Ascending aorta (tissue), 2 donors: Measurements from ENCODE around the gene GALNT17. TPM values are rescaled to one million over a fixed set of nuclear protein-coding genes. Genes with fewer than 3 reads are reported as not detected.

ENCODE experiments used
- DNase-seq, 2 donors: peaks; one replicate each; pipeline ENCODE4 v3.0.0-alpha.2; 2019; ENCODE audit warnings: low spot score in 2 of 2
- H3K27ac ChIP-seq, 2 donors: fragments of 200-600 bp; sonication (generic); one replicate each; pipeline ENCODE4 v1.5.1; 2016 to 2017; ENCODE audit warnings: mild to moderate bottlenecking in 1 of 2
- H3K27me3 ChIP-seq: fragments of 200-600 bp; sonication (generic); one replicate; pipeline ENCODE4 v1.5.1; 2017
- H3K36me3 ChIP-seq, 2 donors: fragments of 200-600 bp; sonication (generic); one replicate each; pipeline ENCODE4 v1.5.1; 2016
- H3K4me1 ChIP-seq, 2 donors: fragments of 200-600 bp; sonication (generic); one replicate each; pipeline ENCODE4 v1.5.1; 2016 to 2017; ENCODE audit warnings: mild to moderate bottlenecking in 1 of 2
- H3K4me3 ChIP-seq, 2 donors: fragments of 200-600 bp; sonication (generic); one replicate each; pipeline ENCODE4 v1.5.1; 2016 to 2017; ENCODE audit warnings: mild to moderate bottlenecking in 1 of 2
- H3K9me3 ChIP-seq, 2 donors: fragments of 200-600 bp; sonication (generic); one replicate each; pipeline ENCODE4 v1.5.1; 2016
- intact Hi-C: fragments of 100-400 bp; cut with DNase I; formaldehyde crosslinking; loops from one replicate; pipeline ENCODE4 v1.15.1; 2023
- total RNA-seq: library from RNA; depleted of rRNA; stranded (reverse); fragments of >200 nt; gene quantifications from one replicate; pipeline ENCODE4 v1.1.0, GENCODE V29; 2016
- TF ChIP-seq, protein P1 (sequence below), 3 experiments: fragments of 200-600 bp in 2 of 3; fragments of 450-650 bp in 1 of 3; sonication (generic) in 2 of 3; IDR thresholded peaks; one replicate each; pipeline ENCODE4 v1.5.1; 2016 to 2019; ENCODE audit warnings: antibody characterized with exemption in 3 of 3, mild to moderate bottlenecking in 1 of 3, moderate library complexity in 1 of 3

GALNT17 gene
- total RNA-seq, 1 donor from 2014 or later = 29.8 TPM

DNA sequence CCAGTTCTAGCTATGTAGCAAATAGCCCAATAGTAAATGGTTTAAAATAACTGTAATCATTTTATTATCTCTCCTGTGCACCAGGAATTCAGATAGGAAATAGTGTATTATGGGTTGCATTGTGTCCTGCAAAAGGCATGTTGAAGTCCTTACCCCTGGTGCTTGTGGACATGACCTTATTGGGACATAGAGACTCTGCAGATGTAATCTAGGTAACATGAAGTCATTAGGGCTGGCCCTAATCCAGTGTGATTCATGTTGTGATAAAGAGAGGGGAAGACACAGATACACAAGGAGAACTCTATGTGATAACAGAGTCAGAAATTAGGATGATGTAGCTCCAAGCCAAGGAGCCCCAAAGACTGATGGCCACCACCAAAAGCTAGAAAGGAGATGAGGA lies 462.8 kb downstream of the GALNT17 start:
- no peaks in the 10 kb centered on the region for H3K9me3 ChIP-seq
- no peaks in the 10 kb centered on the region for H3K4me1 ChIP-seq
- DNase-seq = no peak
- no peaks in the 10 kb centered on the region for H3K27me3 ChIP-seq
- H3K27ac ChIP-seq = no peak overlapping the region
- TF ChIP-seq, protein P1, sequence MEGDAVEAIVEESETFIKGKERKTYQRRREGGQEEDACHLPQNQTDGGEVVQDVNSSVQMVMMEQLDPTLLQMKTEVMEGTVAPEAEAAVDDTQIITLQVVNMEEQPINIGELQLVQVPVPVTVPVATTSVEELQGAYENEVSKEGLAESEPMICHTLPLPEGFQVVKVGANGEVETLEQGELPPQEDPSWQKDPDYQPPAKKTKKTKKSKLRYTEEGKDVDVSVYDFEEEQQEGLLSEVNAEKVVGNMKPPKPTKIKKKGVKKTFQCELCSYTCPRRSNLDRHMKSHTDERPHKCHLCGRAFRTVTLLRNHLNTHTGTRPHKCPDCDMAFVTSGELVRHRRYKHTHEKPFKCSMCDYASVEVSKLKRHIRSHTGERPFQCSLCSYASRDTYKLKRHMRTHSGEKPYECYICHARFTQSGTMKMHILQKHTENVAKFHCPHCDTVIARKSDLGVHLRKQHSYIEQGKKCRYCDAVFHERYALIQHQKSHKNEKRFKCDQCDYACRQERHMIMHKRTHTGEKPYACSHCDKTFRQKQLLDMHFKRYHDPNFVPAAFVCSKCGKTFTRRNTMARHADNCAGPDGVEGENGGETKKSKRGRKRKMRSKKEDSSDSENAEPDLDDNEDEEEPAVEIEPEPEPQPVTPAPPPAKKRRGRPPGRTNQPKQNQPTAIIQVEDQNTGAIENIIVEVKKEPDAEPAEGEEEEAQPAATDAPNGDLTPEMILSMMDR (IDR thresholded peaks at IDR 0.05) = no peak
- no peaks in the 10 kb centered on the region for H3K36me3 ChIP-seq
- intact Hi-C loops = no loop called here
- H3K4me3 ChIP-seq = no peak overlapping the region

DNA sequence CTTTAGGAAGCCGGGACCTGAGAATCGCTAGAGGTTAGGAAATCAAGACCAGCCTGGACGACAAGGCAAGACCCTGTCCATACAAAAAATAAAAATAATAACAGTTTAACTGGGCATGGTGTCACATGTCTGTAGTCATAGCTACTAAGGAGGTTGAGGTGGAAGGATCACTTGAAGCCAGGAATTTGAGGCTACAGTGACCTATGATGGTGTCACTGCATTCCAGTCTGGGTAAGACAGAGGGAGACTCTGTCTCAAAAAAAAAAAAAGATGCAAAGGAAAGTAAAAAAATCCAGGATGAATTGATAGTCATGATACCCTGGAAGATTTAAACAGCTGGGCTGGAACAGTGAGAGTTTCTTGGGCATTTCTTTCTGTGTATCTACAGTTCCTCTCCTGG lies 463.2 kb downstream of the GALNT17 start:
- H3K4me1 ChIP-seq = no peaks in the 10 kb centered on the region
- DNase-seq = no peak
- H3K27ac ChIP-seq = no peak overlapping the region
- H3K27me3 ChIP-seq = no peaks in the 10 kb centered on the region
- TF ChIP-seq, protein P1 (IDR thresholded peaks at IDR 0.05) = no peak
- no peaks in the 10 kb centered on the region for H3K9me3 ChIP-seq
- no peaks in the 10 kb centered on the region for H3K36me3 ChIP-seq
- intact Hi-C loops = no loop called here
- no peak overlapping the region for H3K4me3 ChIP-seq

DNA sequence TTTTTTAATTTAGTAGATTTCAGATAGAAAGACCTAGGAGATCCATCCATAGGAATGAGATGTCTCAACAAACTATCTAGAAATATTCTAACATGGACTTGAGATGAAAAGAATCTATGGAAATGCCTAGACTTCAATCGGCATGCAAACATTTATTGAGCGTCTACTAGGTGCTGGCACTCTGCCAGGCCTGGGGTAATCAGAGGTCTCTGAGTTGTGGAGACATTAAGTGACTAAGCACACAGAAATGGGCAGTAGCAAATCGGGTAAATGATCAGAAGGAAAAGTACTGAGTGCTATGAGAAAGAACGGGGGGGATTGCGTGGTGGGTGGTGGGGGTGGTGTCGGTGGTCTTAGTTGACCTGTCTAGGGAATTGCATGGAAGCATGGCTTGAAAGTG lies 466.6 kb downstream of the GALNT17 start:
- Histone ChIP-seq H3K4me1 (no peaks in the 10 kb centered on the region), H3K27me3 (no peaks in the 10 kb centered on the region), H3K36me3 (no peaks in the 10 kb centered on the region), H3K9me3 (no peaks in the 10 kb centered on the region), H3K4me3 (no peak overlapping the region), H3K27ac (no peak overlapping the region)
- no peak for DNase-seq
- TF ChIP-seq, protein P1 (IDR thresholded peaks at IDR 0.05) = no peak
- intact Hi-C loops = no loop called here

DNA sequence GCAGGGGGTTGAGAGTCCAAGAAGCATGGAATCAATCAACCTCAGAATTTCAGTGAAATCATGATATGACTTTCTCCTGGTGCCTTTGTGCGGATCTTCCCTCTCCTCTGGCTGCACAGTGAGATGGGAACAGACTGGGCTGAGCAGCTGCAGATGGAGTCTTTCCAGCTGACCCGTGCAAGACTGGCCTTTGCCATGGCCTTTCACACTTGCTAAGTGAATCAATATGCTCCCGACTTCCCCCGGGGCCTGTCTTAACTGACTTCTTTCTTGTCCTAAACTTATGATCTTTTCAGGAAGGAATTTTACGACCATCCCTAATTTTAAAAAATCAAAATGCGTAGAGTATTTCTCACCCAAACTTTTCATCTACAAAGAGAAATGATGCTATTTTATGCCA lies 469.9 kb downstream of the GALNT17 start:
- H3K36me3 ChIP-seq = no peaks in the 10 kb centered on the region
- no peaks in the 10 kb centered on the region for H3K4me1 ChIP-seq
- no peaks in the 10 kb centered on the region for H3K9me3 ChIP-seq
- no peak overlapping the region for H3K27ac ChIP-seq
- H3K27me3 ChIP-seq = no peaks in the 10 kb centered on the region
- DNase-seq = no peak
- intact Hi-C loops = no loop called here
- TF ChIP-seq, protein P1 (IDR thresholded peaks at IDR 0.05) = no peak
- no peak overlapping the region for H3K4me3 ChIP-seq

DNA sequence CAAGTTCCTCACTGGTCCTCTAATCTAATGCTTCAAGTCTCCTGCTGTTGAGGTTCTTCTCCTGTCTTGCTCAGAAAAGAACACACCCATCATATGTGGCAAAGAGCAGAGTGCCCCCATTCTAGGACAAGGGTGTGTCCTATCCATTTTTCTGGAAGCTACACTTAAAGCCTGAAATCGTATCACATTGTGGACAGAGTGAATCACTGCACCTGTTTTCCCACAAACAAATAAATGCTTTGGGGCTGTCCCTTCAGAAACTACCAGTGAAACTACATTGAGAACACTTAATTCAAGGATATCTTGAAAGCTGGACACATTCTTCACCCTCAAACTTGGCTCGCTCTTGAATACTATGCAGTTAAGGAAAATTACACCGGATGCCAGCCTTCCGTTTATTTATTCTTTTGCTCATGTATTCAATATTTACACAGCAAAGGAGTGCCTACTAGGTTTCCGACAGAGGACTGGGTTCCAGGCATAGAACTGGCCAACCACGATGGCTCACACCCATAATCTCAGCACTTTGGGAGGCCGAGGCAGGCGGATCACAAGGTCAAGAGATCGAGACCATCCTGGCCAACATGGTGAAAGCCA lies 473.0 kb downstream of the GALNT17 start:
- DNase-seq = no peak
- intact Hi-C loops = no loop called here
- Histone ChIP-seq H3K4me3 (no peak overlapping the region), H3K27me3 (no peaks in the 10 kb centered on the region), H3K36me3 (no peaks in the 10 kb centered on the region), H3K9me3 (peaks cover 0 to 11% of the 10 kb centered on the region in 2 donors), H3K27ac (peak overlapping the region in 1 of 2 donors; percentile 15), H3K4me1 (no peaks in the 10 kb centered on the region)
- TF ChIP-seq, protein P1 (IDR thresholded peaks at IDR 0.05) = no peak

DNA sequence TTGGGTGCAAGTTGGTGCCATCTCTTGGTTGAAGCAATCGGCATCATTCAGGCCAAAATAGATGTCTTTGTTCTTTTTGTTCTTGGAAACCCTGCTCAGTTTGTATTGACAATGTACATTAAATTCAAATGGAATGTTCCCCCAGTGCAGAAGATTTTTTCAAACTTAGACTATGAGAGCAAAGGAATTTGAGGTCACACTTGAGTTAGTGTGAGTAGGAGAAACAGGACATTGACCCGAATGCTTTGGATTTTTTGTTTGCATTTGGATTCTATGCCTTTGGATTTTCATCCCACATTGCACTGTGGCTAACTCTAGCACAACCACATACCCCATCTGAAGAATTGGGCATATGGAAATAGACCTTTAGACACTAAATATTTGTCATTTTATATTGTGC lies 480.0 kb downstream of the GALNT17 start:
- intact Hi-C loops = no loop called here

More for the DNA sequence above, 480.0 kb downstream of the GALNT17 start:
- peaks cover 11 to 28% of the 10 kb centered on the region in 2 donors for H3K4me1 ChIP-seq
- no peaks in the 10 kb centered on the region for H3K36me3 ChIP-seq
- H3K27ac ChIP-seq = no peak overlapping the region
- TF ChIP-seq, protein P1 (IDR thresholded peaks at IDR 0.05) = no peak
- no peaks in the 10 kb centered on the region for H3K27me3 ChIP-seq
- no peak overlapping the region for H3K4me3 ChIP-seq
- DNase-seq = no peak
- peaks cover 0 to 11% of the 10 kb centered on the region in 2 donors for H3K9me3 ChIP-seq
